Measurements from ENCODE around the gene E4F1.
"Not testable (repeated sequence)": the region's sequence is repeated elsewhere in the genome, so short reads cannot be mapped to it uniquely, and the experiment has no call there.

E4F1 gene

GRCh38 chr16:2190002-2190658 lies 33.3 kb upstream of the E4F1 start:
- no peak for DNase-seq

DNA sequence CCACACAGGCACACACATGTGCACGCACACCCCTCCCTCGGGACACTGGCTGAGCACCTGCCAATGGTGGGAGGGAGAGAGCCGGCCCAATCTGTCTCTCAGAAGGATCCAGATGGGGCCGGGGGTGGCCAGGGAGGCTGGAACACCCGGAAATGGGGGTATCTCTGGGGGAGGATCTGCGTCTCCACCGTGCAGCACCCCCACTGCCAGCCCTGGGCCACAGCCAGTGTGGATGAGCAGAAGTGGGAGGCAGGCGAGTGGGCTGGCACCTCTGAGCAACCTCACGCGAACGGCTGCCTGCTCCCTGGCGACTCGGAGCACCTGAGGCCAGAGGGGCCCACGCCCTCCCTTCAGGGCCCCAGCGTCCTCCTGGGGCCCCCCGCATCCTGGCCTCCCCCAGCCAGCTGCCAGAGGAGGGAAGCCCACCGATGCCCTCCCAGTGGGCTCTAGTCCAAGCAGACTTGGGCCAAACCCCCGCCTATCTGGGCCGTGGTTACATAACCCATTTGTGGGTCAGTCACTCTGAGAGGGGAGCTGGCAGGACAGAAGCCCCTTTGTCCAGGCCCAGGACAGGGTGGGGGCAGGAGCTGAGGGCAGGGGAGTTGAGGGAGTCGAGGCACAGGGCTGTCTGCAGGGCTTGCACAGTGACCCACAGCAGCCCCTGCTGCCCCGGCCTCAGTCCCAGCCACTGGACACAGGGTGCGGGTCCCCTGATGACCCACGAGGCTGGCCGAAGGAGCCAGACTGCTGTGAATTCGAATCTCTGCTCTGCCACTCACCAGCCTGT lies 32.5 kb upstream of the E4F1 start:
- no peak for DNase-seq

DNA sequence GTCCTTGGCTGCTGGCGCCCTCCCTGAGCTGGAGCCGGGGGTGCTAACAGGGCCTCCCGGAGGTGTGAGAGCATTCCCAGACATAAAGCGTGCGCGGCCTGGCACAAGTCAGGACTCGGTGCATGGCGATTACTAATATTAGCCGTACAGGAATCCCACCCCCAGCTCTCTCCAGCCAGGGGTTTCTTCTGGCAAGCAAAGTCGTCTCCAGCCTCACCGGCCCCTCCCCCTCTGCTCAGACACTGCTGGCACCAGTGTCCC lies 32.0 kb upstream of the E4F1 start:
- no peak for DNase-seq

DNA sequence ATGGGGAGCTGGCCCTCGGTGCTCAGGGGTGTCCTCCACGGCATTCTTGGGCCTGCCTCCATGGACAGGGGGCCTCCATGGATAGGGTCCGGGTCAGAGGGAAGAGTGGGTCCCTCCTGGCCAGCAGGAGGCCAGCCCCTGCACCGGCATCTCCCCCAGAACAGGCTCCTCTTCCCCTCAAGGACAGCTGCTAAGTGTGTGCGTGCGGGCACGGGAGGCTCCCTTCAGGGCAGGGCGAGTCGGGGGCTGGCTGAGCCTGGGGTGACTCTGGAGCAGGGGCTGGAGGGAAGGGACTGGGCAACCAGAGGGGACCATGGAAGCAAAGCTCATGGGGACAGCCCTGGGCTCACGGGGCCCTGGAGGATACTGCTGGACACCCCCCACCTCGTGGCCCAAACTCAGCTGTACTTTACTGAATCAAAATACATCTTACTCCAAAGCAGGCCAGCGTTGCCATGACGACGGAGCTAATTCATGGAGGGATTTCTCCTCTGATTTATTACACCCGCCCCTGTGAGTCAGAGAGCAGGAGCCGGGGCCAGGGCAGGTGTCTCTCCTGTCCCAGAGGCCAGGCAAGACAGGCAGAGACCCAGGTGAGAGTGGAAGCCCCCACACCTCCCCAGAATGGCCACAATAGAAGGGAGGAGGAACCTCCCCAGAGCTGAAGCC lies 29.1 kb upstream of the E4F1 start:
- DNase-seq, result no peak

DNA sequence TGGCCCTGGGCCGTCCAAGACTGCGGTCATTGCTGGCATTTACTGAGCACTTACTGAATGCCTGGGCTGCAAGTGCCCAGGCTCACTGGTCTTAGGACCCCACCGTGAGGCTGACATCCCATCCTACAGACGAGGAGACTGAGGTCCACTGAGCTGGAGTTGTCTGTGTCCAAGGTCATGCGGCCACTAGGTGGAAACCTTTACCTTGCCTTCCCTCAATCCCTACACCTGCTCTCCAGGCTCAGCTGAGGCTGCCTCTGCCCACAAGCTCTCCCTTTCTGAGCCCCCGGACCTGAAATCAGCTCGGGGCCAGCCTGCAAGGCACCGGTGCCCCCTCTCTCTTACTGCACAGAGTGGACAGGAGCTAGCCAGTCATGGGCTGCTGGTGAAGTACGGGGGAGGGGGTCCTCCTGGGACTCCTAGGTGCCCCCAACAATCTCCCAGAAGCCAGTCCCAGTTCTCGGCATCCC lies 28.5 kb upstream of the E4F1 start:
- peak; percentile 44 for DNase-seq

- DNase-seq, result no peak
These were observed 27.8 kb upstream of the E4F1 start for GRCh38 chr16:2195322-2196161.

DNA sequence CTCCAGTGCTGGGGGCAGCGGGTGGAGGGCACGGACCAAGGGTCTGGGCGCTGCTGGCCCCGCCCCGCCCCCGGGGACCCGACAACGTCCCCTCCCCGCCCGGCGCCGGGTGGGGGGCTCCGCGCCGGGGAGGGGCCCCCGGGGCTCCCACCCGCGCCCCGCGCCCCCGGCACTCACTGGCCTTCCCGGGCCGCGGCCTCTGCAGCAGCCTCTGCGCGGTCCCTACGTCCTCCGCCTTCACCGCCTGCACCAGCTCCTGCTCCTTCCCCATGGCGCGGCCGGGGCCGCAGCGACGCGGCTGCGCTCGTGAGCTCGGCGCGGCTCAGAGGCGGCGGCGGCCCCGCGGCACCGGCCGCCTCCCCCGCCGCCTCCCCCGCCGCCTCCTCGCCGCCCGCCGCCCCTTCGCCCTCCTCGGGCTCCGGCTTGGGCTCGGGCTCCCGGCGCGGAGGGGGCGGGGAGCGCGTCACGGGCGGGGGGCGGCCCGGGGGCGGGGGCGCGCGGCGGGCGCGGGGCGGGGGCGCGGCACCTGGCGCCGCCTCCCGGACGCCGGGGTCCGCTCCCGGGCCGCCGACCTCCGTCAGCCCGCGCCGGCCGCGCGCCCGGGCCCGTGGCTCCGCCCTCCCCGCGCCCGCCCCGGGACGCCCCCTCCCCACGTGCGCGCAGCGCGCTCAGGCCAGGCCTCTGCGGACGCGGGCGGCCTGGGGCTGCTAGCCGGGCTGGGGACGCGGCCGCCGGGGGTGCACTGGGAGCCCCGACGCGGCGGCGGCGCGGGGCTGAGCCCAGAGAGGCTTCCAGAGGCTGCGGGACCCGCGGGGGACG lies 27.0 kb upstream of the E4F1 start, which contains the start of gene CASKIN1:
Gene CASKIN1, minus strand, starts transcription at position 444 of the 819 bp plus-strand sequence. Its CDS starts 173 bp downstream, at position 271.
- DNase-seq, result no peak

- no peak for DNase-seq
These were observed 26.3 kb upstream of the E4F1 start for GRCh38 chr16:2196981-2197511.

DNA sequence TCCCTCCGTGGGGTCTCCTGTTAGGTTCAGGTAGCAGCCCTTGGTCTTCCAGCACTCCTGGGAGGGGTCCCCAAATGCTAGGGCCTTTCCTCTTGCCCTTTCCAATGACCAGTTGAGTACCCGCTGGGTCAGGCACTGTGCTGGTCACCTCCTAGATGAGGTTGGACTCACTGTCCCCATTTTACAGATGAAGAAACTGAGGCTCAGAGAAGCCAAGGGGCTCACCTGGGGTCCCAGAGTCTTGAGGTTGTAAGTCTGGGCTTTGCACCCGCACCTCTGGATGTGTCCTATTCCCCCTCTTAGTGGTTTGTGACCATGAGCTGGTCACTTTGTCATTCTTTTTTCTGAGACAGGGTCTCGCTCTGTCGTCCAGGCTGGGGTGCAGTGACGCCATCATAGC lies 25.6 kb upstream of the E4F1 start:
- DNase-seq, result no peak

DNA sequence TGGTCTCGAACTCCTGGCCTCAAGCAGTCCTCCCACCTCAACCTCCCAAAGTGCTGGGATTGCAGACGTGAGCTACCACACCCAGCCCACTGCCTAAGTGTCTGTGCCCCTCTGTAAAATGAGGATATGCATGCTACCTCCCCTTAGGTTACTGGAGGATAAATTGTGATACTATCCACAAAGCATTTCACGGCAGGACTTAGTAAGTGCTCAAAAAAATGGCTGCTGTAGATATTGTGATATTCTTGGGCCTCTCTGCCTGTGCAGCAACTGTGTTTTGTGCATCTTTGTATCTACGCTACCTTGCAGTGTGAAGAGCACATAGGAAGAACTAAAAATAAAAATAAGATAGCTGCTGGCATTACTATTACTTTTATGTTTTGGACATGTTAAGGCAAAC lies 25.1 kb upstream of the E4F1 start:
- DNase-seq, result no peak

GRCh38 chr16:2199095-2199494 lies 24.3 kb upstream of the E4F1 start:
- no peak for DNase-seq

- DNase-seq, result no peak
These were observed 23.7 kb upstream of the E4F1 start for GRCh38 chr16:2199621-2200139.

- DNase-seq, result no peak
These were observed 23.1 kb upstream of the E4F1 start for GRCh38 chr16:2200313-2200712.

GRCh38 chr16:2203119-2203688 lies 20.2 kb upstream of the E4F1 start:
- DNase-seq, result not testable (repeated sequence)

GRCh38 chr16:2204416-2205103 lies 18.8 kb upstream of the E4F1 start:
- no peak for DNase-seq

GRCh38 chr16:2205104-2205966 lies 18.1 kb upstream of the E4F1 start, which contains the start of gene MLST8:
Gene MLST8 (plus strand): TSS chr16:2205454. CDS start chr16:2206086, 632 bp downstream.
- DNase-seq, result peak; percentile 91

DNA sequence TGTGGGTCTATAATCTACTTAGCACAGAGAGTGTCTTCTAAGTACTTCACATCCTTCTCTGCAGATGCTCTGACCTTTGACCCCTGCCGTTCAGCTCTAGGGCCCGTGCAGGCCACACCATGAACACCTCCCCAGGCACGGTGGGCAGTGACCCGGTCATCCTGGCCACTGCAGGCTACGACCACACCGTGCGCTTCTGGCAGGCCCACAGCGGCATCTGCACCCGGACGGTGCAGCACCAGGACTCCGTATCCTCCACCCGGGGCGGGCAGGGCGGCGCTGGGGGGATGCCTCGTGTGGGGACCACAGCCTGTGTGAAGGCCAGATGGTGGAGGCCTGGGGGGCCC lies 17.5 kb upstream of the E4F1 start:
- no peak for DNase-seq

GRCh38 chr16:2206420-2206779 lies 17.0 kb upstream of the E4F1 start:
- DNase-seq, result no peak

GRCh38 chr16:2206780-2207433 lies 16.5 kb upstream of the E4F1 start:
- DNase-seq, result no peak
